ENCODE measurements around the gene SYT15. TPM values are rescaled to one million over a fixed set of nuclear protein-coding genes. Genes with fewer than 3 reads are reported as not detected.

The SYT15 gene
- total and polyA plus RNA-seq, 2 of the 4 experiments (the other 2 are of a cell fraction): 0.54 to 0.68 TPM

DNA sequence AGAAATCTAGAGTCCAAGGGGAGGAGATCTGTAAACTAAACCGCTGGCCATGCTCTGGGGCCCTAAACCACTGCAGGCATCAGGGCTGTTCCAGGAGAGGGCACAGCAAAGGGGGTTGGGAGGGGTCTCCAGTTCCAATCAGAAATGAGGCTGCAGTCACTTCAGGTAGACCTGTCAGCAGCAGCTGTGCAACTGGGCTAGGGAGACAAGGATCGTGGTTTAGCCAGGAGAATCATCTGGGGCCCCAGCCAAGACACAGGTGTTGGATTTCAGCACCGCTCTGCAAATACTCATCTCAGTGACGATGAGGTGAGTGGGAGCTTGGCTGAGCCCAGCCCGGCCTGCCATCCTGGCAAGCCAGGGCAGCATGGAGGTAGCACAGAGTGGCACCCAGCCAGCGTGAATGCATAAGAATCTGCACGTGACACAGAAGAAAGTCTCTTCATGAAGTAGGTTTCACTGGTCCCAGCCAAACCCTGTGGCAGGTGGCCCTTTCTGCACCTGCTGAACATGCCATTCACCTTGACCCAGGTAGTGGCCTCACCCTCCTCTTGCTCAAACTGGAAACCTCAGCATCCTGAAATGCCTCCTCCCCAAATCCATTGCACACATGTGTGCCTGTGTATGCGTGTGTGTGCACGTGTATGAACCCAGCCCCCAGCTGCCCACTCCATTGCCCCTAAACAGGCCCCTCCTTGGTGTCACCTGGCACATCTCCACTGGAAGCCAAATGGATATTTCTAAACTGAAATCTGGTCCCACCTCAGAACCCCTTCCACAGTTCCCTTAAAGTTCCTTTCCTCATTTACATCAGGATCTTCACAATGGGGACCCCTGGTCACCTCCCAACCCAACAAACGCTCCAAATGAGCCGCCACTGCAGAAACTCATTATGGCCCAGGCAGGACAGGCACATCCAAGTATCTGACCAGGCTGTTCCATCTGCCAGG lies 32.1 kb upstream of the SYT15 start:
- Histone ChIP-seq H2BK20ac (ENCODE audit: low read depth, low read length) (no peak overlapping the region), H3K14ac (replicated peaks; ENCODE audit: low read depth, low read length) (no peak overlapping the region), H3K56ac (ENCODE audit: extremely low read depth, insufficient read depth, low read length) (no peak overlapping the region), H3K4me2 (ENCODE audit: low read depth, low read length) (no peak overlapping the region), H3K27me3 (ENCODE audit: control insufficient read depth, insufficient read depth, low read length) (peaks cover 2% of the 10 kb centered on the region), H3K36me3 (ENCODE audit: control insufficient read depth, insufficient read depth, low read length) (no peaks in the 10 kb centered on the region), H4K8ac (ENCODE audit: low read depth in 2 of 2, low read length in 2 of 2) (no peak overlapping the region), H3K9me1 (ENCODE audit: insufficient read depth, low read length) (peaks cover 9% of the 10 kb centered on the region; the same call in 1 of the 2 replicates), H3K4me1 (ENCODE audit: control insufficient read depth, insufficient read depth, low read length) (no peaks in the 10 kb centered on the region), H3K9ac (ENCODE audit: low read depth, low read length) (no peak overlapping the region), H3K27ac (ENCODE audit: insufficient read depth, low read length) (no peak overlapping the region), H3K79me1 (ENCODE audit: low read depth in 1 of 2, low read length in 2 of 2) (no peaks in the 10 kb centered on the region), H3K4ac (ENCODE audit: low read depth, low read length) (no peak overlapping the region), H3K18ac (ENCODE audit: low read depth, low read length) (no peak overlapping the region), H4K5ac (ENCODE audit: low read depth, low read length) (no peak overlapping the region), H2AK9ac (replicated peaks; ENCODE audit: low read depth, low read length, poor library complexity) (no peak overlapping the region), H4K20me1 (ENCODE audit: insufficient read depth, low read length) (no peaks in the 10 kb centered on the region), H2AFZ (replicated peaks; ENCODE audit: low read length, poor library complexity) (no peak overlapping the region), H4K91ac (ENCODE audit: insufficient read depth, low read depth, low read length) (no peak overlapping the region), H3K23ac (ENCODE audit: low read depth, low read length) (no peak overlapping the region), H2AK5ac (ENCODE audit: low read depth, low read length) (no peak overlapping the region), H2BK5ac (ENCODE audit: low read depth, low read length, poor library complexity, severe bottlenecking) (no peak overlapping the region), H2BK15ac (ENCODE audit: low read depth, low read length) (no peak overlapping the region), H3K4me3 (ENCODE audit: insufficient read depth, low read depth, low read length) (no peak overlapping the region), H2BK120ac (ENCODE audit: low read depth, low read length) (no peak overlapping the region), H3K9me3 (ENCODE audit: control insufficient read depth, insufficient read depth, low read length) (no peaks in the 10 kb centered on the region)
- in situ Hi-C loops (cut with MboI; ENCODE audit: low sequenced_read_pairs): loop anchor here (25.0 kb wide), 2 partner anchors 865 to 1560 kb away; partner anchors contain the start of gene DEPP1
- intact Hi-C loops (cut with micrococcal nuclease): no loop called here
- CTCF ChIA-PET: no interaction called here
- POLR2A ChIA-PET (ENCODE audit: unreplicated experiment): no interaction called here
- BruUV-seq (replicated peaks): no TSS peak
- no peak for DNase-seq
- dilution Hi-C loops (cut with HindIII; ENCODE audit: low sequenced_read_pairs, unreplicated experiment): no loop called here
- ATAC-seq (ENCODE audit: low read depth): no peak
- 69% methylated on average over 11 of the region's 11 CpGs; no CpG with 5 or more reads in 1 of the 2 experiments for WGBS, 2 experiments (ENCODE audit: extremely low coverage in 2 of 2, insufficient read length in 1 of 2)
- TF ChIP-seq, protein P1, sequence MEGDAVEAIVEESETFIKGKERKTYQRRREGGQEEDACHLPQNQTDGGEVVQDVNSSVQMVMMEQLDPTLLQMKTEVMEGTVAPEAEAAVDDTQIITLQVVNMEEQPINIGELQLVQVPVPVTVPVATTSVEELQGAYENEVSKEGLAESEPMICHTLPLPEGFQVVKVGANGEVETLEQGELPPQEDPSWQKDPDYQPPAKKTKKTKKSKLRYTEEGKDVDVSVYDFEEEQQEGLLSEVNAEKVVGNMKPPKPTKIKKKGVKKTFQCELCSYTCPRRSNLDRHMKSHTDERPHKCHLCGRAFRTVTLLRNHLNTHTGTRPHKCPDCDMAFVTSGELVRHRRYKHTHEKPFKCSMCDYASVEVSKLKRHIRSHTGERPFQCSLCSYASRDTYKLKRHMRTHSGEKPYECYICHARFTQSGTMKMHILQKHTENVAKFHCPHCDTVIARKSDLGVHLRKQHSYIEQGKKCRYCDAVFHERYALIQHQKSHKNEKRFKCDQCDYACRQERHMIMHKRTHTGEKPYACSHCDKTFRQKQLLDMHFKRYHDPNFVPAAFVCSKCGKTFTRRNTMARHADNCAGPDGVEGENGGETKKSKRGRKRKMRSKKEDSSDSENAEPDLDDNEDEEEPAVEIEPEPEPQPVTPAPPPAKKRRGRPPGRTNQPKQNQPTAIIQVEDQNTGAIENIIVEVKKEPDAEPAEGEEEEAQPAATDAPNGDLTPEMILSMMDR (conservative IDR thresholded peaks at IDR 0.05; ENCODE audit: low read depth, low read length): no peak
- TF ChIP-seq, protein P2, sequence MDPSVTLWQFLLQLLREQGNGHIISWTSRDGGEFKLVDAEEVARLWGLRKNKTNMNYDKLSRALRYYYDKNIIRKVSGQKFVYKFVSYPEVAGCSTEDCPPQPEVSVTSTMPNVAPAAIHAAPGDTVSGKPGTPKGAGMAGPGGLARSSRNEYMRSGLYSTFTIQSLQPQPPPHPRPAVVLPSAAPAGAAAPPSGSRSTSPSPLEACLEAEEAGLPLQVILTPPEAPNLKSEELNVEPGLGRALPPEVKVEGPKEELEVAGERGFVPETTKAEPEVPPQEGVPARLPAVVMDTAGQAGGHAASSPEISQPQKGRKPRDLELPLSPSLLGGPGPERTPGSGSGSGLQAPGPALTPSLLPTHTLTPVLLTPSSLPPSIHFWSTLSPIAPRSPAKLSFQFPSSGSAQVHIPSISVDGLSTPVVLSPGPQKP (IDR thresholded peaks at IDR 0.05; ENCODE audit: borderline replicate concordance, low read depth, low read length): no peak
- no peak for TF ChIP-seq MAFK (IDR thresholded peaks at IDR 0.05; ENCODE audit: low read depth, low read length)
- TF ChIP-seq RFX5 (IDR thresholded peaks at IDR 0.05; ENCODE audit: low read depth, low read length): no peak
- TF ChIP-seq FOS (IDR thresholded peaks at IDR 0.05; ENCODE audit: low read depth, low read length): no peak
- TF ChIP-seq MXI1 (IDR thresholded peaks at IDR 0.05; ENCODE audit: borderline replicate concordance, low read depth, low read length): no peak
- no peak for TF ChIP-seq NFE2L2 (IDR thresholded peaks at IDR 0.05; ENCODE audit: low read depth, low read length)
- no peak for TF ChIP-seq CEBPB (IDR thresholded peaks at IDR 0.05; ENCODE audit: low read depth, low read length)
- no peak for TF ChIP-seq RAD21 (IDR thresholded peaks at IDR 0.05; ENCODE audit: low read length)
- TF ChIP-seq MAZ (IDR thresholded peaks at IDR 0.05; ENCODE audit: borderline replicate concordance, low read depth, low read length): no peak
- no peak for TF ChIP-seq BHLHE40 (IDR thresholded peaks at IDR 0.05; ENCODE audit: low read depth, low read length)
- no peak for TF ChIP-seq POLR2A (IDR thresholded peaks at IDR 0.05; ENCODE audit: low read depth, low read length)
- no peak for TF ChIP-seq CHD1 (IDR thresholded peaks at IDR 0.05; ENCODE audit: low read depth, low read length)
- no peak for TF ChIP-seq SMC3 (IDR thresholded peaks at IDR 0.05; ENCODE audit: low read depth, low read length)
- TF ChIP-seq, protein P3, sequence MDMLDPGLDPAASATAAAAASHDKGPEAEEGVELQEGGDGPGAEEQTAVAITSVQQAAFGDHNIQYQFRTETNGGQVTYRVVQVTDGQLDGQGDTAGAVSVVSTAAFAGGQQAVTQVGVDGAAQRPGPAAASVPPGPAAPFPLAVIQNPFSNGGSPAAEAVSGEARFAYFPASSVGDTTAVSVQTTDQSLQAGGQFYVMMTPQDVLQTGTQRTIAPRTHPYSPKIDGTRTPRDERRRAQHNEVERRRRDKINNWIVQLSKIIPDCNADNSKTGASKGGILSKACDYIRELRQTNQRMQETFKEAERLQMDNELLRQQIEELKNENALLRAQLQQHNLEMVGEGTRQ (IDR thresholded peaks at IDR 0.05; ENCODE audit: low read depth, low read length): no peak

Measured in IMR-90 (cell line).